Measurements from ENCODE around the gene PRDM16. TPM values are rescaled to one million over a fixed set of nuclear protein-coding genes. Genes with fewer than 3 reads are reported as not detected.

The PRDM16 gene
- total and polyA plus RNA-seq, 2 donors (not counting 1 experiment from before 2014, with no cell fraction given): 0.03 to 0.12 TPM

- Histone ChIP-seq H2AFZ (ENCODE audit: insufficient read depth, low read depth, low read length, poor library complexity, severe bottlenecking) (no peak overlapping the region), H3K9me3 (ENCODE audit: control extremely low read depth in 1 of 3, control insufficient read depth in 2 of 3, insufficient read depth in 1 of 3, low read length in 2 of 3) (no peaks in the 10 kb centered on the region), H4K20me1 (ENCODE audit: control insufficient read depth, insufficient read depth, low read length, poor library complexity, severe bottlenecking) (no peaks in the 10 kb centered on the region), H3K27ac (ENCODE audit: low read length in 2 of 2) (no peak overlapping the region), H3K79me2 (ENCODE audit: control insufficient read depth, insufficient read depth, low read length) (no peaks in the 10 kb centered on the region), H3K9ac (ENCODE audit: low read length) (no peak overlapping the region), H3K4me3 (ENCODE audit: control extremely low read depth in 1 of 5, extremely low read depth in 1 of 5, insufficient read depth in 1 of 5, low read depth in 2 of 5, low read length in 4 of 5) (no peak overlapping the region), H3K4me1 (ENCODE audit: control insufficient read depth in 2 of 2, insufficient read depth in 2 of 2, low read length in 2 of 2) (no peaks in the 10 kb centered on the region), H3K36me3 (replicated peaks in 1 of 2; ENCODE audit: control extremely low read depth in 1 of 2, control insufficient read depth in 1 of 2, extremely low read depth in 1 of 2, insufficient read depth in 2 of 2, low read length in 1 of 2) (no peaks in the 10 kb centered on the region), H3K4me2 (replicated peaks; ENCODE audit: low read depth, low read length, poor library complexity, severe bottlenecking) (no peak overlapping the region), H3K27me3 (replicated peaks in 1 of 4; ENCODE audit: control extremely low read depth in 1 of 4, control insufficient read depth in 3 of 4, insufficient read depth in 4 of 4, low read length in 3 of 4) (no peaks in the 10 kb centered on the region)
- WGBS (ENCODE audit: insufficient coverage): 91% methylated on average over 18 of the region's 19 CpGs
- no peak overlapping the region for H3K4me3 Mint-ChIP-seq
- ATAC-seq (ENCODE audit: low read depth): no peak
- H3K9me3 Mint-ChIP-seq (ENCODE audit: insufficient read depth): no peaks in the 10 kb centered on the region
- H3K27ac Mint-ChIP-seq: no peak overlapping the region
- H3K4me1 Mint-ChIP-seq: no peaks in the 10 kb centered on the region
- CTCF ChIA-PET: no interaction called here
- intact Hi-C loops (cut with micrococcal nuclease): no loop called here
- no peaks in the 10 kb centered on the region for H3K27me3 Mint-ChIP-seq
- POLR2A ChIA-PET: no interaction called here
- DNase-seq: no peak
- TF ChIP-seq EZH2 (IDR thresholded peaks at IDR 0.05; ENCODE audit: borderline replicate concordance, insufficient read depth, low read depth, low read length, poor library complexity, severe bottlenecking): no peak
- no peak for TF ChIP-seq CTCF (IDR thresholded peaks at IDR 0.05)
Observed at GRCh38 chr1:3430406-3430805, 361.4 kb downstream of the PRDM16 start.

DNA sequence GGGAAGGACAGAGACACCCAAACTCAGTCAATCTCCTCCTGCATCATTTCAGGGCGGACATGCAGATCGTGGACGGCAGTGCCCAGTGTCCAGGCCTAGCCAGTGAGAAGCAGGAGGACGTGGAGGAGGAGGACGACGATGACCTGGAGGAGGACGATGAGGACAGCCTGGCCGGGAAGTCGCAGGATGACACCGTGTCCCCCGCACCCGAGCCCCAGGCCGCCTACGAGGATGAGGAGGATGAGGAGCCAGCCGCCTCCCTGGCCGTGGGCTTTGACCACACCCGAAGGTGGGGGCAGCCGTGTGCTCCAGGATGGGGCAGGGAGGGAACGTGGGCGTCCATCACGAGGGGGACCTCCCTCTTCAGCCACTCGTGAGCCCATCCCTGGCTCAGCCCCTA, 361.8 kb downstream of the PRDM16 start:
- H3K4me1 ChIP-seq (ENCODE audit: control insufficient read depth in 2 of 2, insufficient read depth in 2 of 2, low read length in 2 of 2): no peaks in the 10 kb centered on the region
- ChIA-PET POLR2A (interaction anchor here (0.7 kb wide), 1 partner anchor 1131 kb away, joined by 5 read pairs; no protein-coding TSS in a partner anchor), CTCF (no interaction called here)
- H2AFZ ChIP-seq (ENCODE audit: insufficient read depth, low read depth, low read length, poor library complexity, severe bottlenecking): no peak overlapping the region
- no peaks in the 10 kb centered on the region for H3K9me3 Mint-ChIP-seq (ENCODE audit: insufficient read depth)
- no peak overlapping the region for H3K27ac Mint-ChIP-seq
- H3K27me3 ChIP-seq (replicated peaks in 1 of 4; ENCODE audit: control extremely low read depth in 1 of 4, control insufficient read depth in 3 of 4, insufficient read depth in 4 of 4, low read length in 3 of 4): no peaks in the 10 kb centered on the region
- no peak overlapping the region for H3K4me2 ChIP-seq (replicated peaks; ENCODE audit: low read depth, low read length, poor library complexity, severe bottlenecking)
- no peak overlapping the region for H3K4me3 ChIP-seq (ENCODE audit: control extremely low read depth in 1 of 5, extremely low read depth in 1 of 5, insufficient read depth in 1 of 5, low read depth in 2 of 5, low read length in 4 of 5)
- H3K4me1 Mint-ChIP-seq: no peaks in the 10 kb centered on the region
- no peak for TF ChIP-seq CTCF (IDR thresholded peaks at IDR 0.05)
- no peak for TF ChIP-seq EZH2 (IDR thresholded peaks at IDR 0.05; ENCODE audit: borderline replicate concordance, insufficient read depth, low read depth, low read length, poor library complexity, severe bottlenecking)
- intact Hi-C loops (cut with micrococcal nuclease): no loop called here
- 94% methylated on average over 22 of the region's 22 CpGs for WGBS (ENCODE audit: insufficient coverage)
- H3K4me3 Mint-ChIP-seq: no peak overlapping the region
- ATAC-seq (ENCODE audit: low read depth): no peak
- no peak for DNase-seq
- H3K36me3 ChIP-seq (replicated peaks in 1 of 2; ENCODE audit: control extremely low read depth in 1 of 2, control insufficient read depth in 1 of 2, extremely low read depth in 1 of 2, insufficient read depth in 2 of 2, low read length in 1 of 2): no peaks in the 10 kb centered on the region
- H3K79me2 ChIP-seq (ENCODE audit: control insufficient read depth, insufficient read depth, low read length): no peaks in the 10 kb centered on the region
- H3K27ac ChIP-seq (ENCODE audit: low read length in 2 of 2): no peak overlapping the region
- H4K20me1 ChIP-seq (ENCODE audit: control insufficient read depth, insufficient read depth, low read length, poor library complexity, severe bottlenecking): no peaks in the 10 kb centered on the region
- no peaks in the 10 kb centered on the region for H3K27me3 Mint-ChIP-seq
- H3K9ac ChIP-seq (ENCODE audit: low read length): no peak overlapping the region
- H3K9me3 ChIP-seq (ENCODE audit: control extremely low read depth in 1 of 3, control insufficient read depth in 2 of 3, insufficient read depth in 1 of 3, low read length in 2 of 3): no peaks in the 10 kb centered on the region
